Measurements from ENCODE around the gene ADAMTS20. TPM values are rescaled to one million over a fixed set of nuclear protein-coding genes. Genes with fewer than 3 reads are reported as not detected.
A peak's percentile ranks its signal among the peaks of the same experiment; 100 is the strongest.

The ADAMTS20 gene
- total and polyA plus RNA-seq, 10 of the 15 experiments (the other 5 are each of a cell fraction or from before 2014, with no cell fraction given), result 0.33 TPM; not detected in 9

DNA sequence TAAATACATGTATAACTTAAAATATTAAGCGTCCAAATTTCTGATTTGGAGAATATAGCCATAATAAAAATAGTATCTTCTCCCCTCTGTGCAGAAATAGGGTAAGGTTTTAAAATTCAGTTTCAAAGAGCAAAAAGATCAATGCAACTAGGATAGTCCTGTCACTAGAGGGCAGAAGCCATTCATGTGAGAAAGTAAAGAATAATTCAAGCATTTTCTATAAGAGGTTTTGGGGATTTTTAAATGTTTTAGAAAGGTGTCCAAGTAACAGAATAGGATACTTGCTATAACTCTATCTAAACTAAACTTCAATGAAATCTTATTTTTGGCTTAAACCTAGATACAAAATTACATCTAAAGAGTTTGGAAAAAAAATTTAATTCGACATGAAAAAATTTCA is 50.3 kb downstream of the ADAMTS20 start:
- Histone ChIP-seq H3K27me3 (replicated peaks in 1 of 2; ENCODE audit: control insufficient read depth in 2 of 2, insufficient read depth in 2 of 2, low read length in 1 of 2) (no peaks in the 10 kb centered on the region), H3K36me3 (ENCODE audit: control insufficient read depth in 2 of 2, insufficient read depth in 2 of 2, low read length in 1 of 2) (no peaks in the 10 kb centered on the region), H3K4me2 (ENCODE audit: control insufficient read depth, insufficient read depth) (no peak overlapping the region), H4K20me1 (ENCODE audit: control insufficient read depth, insufficient read depth) (no peaks in the 10 kb centered on the region), H3K4me1 (ENCODE audit: control insufficient read depth, insufficient read depth, low read length) (no peaks in the 10 kb centered on the region), H3K79me2 (ENCODE audit: control insufficient read depth, insufficient read depth, low read length) (no peaks in the 10 kb centered on the region), H2AFZ (ENCODE audit: control insufficient read depth, low read depth, low read length) (no peak overlapping the region), H3K9me3 (replicated peaks; ENCODE audit: control insufficient read depth, insufficient read depth, low read length) (no peaks in the 10 kb centered on the region), H3K4me3 (no peak overlapping the region), H3K27ac (ENCODE audit: control insufficient read depth, insufficient read depth) (no peak overlapping the region), H3K9ac (ENCODE audit: control insufficient read depth, insufficient read depth, low read length) (no peak overlapping the region)
- CTCF ChIA-PET, result interaction anchor here (2.1 kb wide), 1 partner anchor 381 kb away, joined by 12 read pairs; no protein-coding TSS in a partner anchor
- no TSS peak for BruUV-seq (replicated peaks)
- in situ Hi-C loops (cut with MboI) (no loop called here), intact Hi-C loops (cut with micrococcal nuclease; ENCODE audit: unreplicated experiment) (loop anchor here (1.0 to 10.0 kb wide), 3 partner anchors 173 to 381 kb away; no protein-coding TSS in a partner anchor)
- POLR2A ChIA-PET, result no interaction called here
- DNase-seq (ENCODE audit: low read depth, low spot score), result no peak
- no peak for FAIRE-seq
- RAD21 ChIA-PET (ENCODE audit: unreplicated experiment), result interaction anchor here (1.0 kb wide), 1 partner anchor 381 kb away, joined by 4 read pairs; no protein-coding TSS in a partner anchor
- no peak for TF ChIP-seq GABPA (IDR thresholded peaks at IDR 0.05; ENCODE audit: low read depth)
- no peak for TF ChIP-seq KAT2A (conservative IDR thresholded peaks at IDR 0.05; ENCODE audit: control insufficient read depth, low read depth, low read length)
- no peak for TF ChIP-seq KDM1A (IDR thresholded peaks at IDR 0.05; ENCODE audit: borderline replicate concordance)
- peak; percentile 4 to 44 (median 23); a peak in 2 of 6 replicates for TF ChIP-seq CTCF (IDR thresholded peaks at IDR 0.05 in 2 of 3, conservative IDR thresholded peaks at IDR 0.05 in 1 of 3; ENCODE audit: control insufficient read depth in 2 of 3, extremely low read depth in 1 of 3, insufficient read depth in 1 of 3, low read depth in 3 of 3, low read length in 3 of 3)
- TF ChIP-seq RAD21 (IDR thresholded peaks at IDR 0.05; ENCODE audit: insufficient read depth, low read depth, low read length), result peak; percentile 55
- no peak for TF ChIP-seq PBX3 (IDR thresholded peaks at IDR 0.05; ENCODE audit: insufficient replicate concordance, low read depth, low read length)
- no peak for TF ChIP-seq RUNX3 (IDR thresholded peaks at IDR 0.05; ENCODE audit: low read length)
- TF ChIP-seq RELA (IDR thresholded peaks at IDR 0.05; ENCODE audit: borderline replicate concordance, partially characterized antibody), result no peak
- TF ChIP-seq, protein P1, sequence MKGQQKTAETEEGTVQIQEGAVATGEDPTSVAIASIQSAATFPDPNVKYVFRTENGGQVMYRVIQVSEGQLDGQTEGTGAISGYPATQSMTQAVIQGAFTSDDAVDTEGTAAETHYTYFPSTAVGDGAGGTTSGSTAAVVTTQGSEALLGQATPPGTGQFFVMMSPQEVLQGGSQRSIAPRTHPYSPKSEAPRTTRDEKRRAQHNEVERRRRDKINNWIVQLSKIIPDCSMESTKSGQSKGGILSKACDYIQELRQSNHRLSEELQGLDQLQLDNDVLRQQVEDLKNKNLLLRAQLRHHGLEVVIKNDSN (IDR thresholded peaks at IDR 0.05; ENCODE audit: borderline replicate concordance, extremely low read length, insufficient read depth, low read depth, low read length), result no peak
- TF ChIP-seq NFYA (IDR thresholded peaks at IDR 0.05; ENCODE audit: borderline replicate concordance, low read depth, low read length), result no peak
- TF ChIP-seq LARP7 (IDR thresholded peaks at IDR 0.05), result no peak
- no peak for TF ChIP-seq CHD1 (IDR thresholded peaks at IDR 0.05; ENCODE audit: low read depth, low read length)
- TF ChIP-seq GATAD2B (conservative IDR thresholded peaks at IDR 0.05; ENCODE audit: low read depth), result no peak
- no peak for ATAC-seq
- SMC1A ChIA-PET (ENCODE audit: uncharacterized antibody, unreplicated experiment), result interaction anchor here (1.6 kb wide), 1 partner anchor 380 kb away, joined by 6 read pairs; no protein-coding TSS in a partner anchor
- 0% methylated on average over 2 of the region's 2 CpGs for WGBS (ENCODE audit: insufficient coverage, insufficient replicate concordance, low lambda C conversion rate, missing lambda C conversion rate)

Measured in GM12878 (cell line).